Vagina (tissue), 2 donors: ENCODE data around the gene DNAJB8.

Source experiments
- POLR2A ChIP-seq, 2 donors: fragments of 450-650 bp; IDR thresholded peaks; one replicate each; pipeline ENCODE4 v1.6.1; 2017; ENCODE audit warnings: antibody characterized with exemption in 2 of 2, mild to moderate bottlenecking in 2 of 2, moderate library complexity in 2 of 2
- TF ChIP-seq, protein P1 (sequence below), 3 experiments: fragments of 450-650 bp in 2 of 3; fragments of 200-600 bp in 1 of 3; sonication (generic) in 1 of 3; IDR thresholded peaks; one replicate each; pipeline ENCODE4 v1.5.1; 2017 to 2019; ENCODE audit warnings: antibody characterized with exemption in 3 of 3, mild to moderate bottlenecking in 2 of 3, moderate library complexity in 2 of 3

DNA sequence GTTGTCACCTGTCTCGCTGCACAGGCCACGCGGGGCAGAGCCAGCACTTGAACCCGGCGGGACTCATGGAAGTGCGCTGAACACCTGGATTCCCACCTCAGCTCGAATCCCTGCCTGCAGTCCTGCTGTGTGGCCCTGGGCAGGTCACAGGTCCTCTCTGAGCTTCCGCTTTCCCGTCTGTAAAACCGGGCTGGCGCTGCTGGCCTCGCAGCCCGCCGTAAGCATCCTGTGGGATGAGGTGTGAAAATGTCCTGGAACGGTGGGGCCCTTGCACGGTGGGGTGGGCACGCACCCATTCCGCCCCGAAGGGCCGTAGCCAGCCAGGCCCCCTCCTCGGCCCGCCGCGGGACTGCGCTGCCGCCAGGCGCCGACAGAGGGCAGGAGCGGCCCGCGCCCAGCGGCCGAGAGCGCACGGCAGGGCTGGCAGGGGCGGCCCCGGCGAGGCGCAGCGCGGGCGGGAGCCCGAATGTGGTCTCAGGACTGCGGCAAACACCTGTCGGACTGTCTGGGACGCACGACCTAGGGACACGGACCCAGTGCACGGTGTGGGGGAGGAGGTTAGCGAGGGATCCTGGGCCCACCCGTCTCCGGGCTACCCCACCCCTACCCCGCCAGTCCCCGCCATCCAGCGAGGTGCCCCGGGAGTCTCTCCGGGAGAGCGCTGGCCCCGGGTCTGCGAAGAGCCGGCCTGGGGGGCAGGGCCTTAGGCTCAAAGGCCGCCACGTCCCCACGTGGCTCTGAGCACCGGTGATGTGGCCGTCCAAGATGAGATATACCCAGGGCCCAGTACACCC lies 40.4 kb downstream of the DNAJB8 start:
- TF ChIP-seq, protein P1, sequence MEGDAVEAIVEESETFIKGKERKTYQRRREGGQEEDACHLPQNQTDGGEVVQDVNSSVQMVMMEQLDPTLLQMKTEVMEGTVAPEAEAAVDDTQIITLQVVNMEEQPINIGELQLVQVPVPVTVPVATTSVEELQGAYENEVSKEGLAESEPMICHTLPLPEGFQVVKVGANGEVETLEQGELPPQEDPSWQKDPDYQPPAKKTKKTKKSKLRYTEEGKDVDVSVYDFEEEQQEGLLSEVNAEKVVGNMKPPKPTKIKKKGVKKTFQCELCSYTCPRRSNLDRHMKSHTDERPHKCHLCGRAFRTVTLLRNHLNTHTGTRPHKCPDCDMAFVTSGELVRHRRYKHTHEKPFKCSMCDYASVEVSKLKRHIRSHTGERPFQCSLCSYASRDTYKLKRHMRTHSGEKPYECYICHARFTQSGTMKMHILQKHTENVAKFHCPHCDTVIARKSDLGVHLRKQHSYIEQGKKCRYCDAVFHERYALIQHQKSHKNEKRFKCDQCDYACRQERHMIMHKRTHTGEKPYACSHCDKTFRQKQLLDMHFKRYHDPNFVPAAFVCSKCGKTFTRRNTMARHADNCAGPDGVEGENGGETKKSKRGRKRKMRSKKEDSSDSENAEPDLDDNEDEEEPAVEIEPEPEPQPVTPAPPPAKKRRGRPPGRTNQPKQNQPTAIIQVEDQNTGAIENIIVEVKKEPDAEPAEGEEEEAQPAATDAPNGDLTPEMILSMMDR (IDR thresholded peaks at IDR 0.05) = peak; percentile 66 to 78 (median 78)
- no peak for TF ChIP-seq POLR2A (IDR thresholded peaks at IDR 0.05)
